Activated CD4-positive, alpha-beta T cell treated with anti-CD3 and anti-CD28 coated beads, Interleukin-2, amount 50 U/mL, for 16 hours (primary cell): ENCODE data around the gene SCD5.

Source experiments
- DNase-seq: peaks from one replicate; pipeline ENCODE4 v3.0.0-alpha.2; 2020

Gene SCD5

GRCh38 chr4:82792912-82793649, 5.5 kb downstream of the SCD5 start:
- no peak for DNase-seq

GRCh38 chr4:82791179-82791578, 7.4 kb downstream of the SCD5 start:
- DNase-seq = no peak

DNA sequence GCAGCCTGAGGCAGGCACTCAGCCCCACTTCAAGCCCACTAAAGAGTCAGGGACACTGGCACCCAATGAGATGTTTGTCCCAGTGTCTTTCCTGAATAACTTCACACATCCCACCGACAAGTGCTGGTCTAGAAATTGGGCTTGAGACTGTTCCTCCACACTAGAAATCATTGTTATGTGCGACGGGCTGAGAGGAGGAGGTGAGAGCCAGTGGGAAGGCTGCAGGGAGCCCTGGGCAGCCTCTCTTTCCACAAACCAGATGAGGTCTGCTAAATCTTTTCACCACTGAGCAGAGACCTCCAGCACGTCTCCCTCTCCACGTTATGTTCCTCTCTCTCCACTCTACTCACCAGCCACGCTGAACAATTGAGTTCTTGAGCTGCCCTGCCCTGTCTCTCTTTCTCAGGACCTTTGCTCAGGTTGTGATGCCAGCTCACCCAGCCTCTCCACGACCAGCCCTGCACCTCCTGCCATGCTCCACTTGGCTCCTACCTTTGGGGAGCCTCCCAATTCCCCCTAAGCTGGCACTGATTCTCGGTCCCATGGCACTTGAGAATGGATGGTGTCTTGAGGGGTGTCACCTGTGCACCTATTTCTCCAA, 8.4 kb downstream of the SCD5 start:
- no peak for DNase-seq

- DNase-seq = no peak
These were observed 9.4 kb downstream of the SCD5 start for GRCh38 chr4:82789025-82789776.

DNA sequence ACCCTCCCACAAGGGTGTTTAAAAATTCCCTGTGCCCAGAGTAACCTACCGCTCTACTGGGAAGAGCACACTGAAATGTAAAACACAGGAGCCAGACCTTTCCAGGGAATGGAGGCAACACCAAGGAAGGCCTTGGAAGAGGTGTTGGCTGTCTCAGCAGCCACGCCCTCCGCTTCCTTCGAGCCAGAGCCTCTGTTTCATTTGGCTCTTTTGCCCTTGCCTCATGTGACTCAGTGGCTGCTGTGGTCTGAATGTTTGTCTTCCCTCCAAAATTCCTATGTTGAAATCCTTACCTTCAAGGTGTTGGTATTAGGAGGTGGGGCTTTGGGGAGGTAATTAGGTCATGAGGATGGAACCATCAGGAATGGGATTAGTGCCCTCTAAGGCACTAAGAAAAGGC, 11.3 kb downstream of the SCD5 start:
- no peak for DNase-seq

DNA sequence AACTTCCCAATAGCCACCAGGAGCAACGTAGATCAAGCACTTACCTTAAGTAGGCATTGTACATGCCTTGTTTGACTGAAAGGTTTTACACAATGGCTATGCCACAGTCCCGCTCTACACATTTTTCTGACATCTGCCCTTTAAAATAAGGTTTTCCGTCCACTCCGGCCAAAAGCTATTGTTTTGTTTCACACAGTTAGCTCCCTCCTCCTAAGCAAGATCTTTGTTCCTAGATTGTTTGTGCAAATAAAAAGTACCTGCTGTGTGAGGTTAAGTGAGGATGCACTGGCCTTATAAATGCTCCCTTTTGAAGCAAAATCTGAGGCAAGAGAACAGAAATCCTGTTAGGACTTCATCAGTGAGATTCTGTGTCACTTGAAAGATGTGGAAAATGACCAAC, 11.8 kb downstream of the SCD5 start:
- no peak for DNase-seq

- no peak for DNase-seq
These were observed 12.8 kb downstream of the SCD5 start for GRCh38 chr4:82785611-82786400.

DNA sequence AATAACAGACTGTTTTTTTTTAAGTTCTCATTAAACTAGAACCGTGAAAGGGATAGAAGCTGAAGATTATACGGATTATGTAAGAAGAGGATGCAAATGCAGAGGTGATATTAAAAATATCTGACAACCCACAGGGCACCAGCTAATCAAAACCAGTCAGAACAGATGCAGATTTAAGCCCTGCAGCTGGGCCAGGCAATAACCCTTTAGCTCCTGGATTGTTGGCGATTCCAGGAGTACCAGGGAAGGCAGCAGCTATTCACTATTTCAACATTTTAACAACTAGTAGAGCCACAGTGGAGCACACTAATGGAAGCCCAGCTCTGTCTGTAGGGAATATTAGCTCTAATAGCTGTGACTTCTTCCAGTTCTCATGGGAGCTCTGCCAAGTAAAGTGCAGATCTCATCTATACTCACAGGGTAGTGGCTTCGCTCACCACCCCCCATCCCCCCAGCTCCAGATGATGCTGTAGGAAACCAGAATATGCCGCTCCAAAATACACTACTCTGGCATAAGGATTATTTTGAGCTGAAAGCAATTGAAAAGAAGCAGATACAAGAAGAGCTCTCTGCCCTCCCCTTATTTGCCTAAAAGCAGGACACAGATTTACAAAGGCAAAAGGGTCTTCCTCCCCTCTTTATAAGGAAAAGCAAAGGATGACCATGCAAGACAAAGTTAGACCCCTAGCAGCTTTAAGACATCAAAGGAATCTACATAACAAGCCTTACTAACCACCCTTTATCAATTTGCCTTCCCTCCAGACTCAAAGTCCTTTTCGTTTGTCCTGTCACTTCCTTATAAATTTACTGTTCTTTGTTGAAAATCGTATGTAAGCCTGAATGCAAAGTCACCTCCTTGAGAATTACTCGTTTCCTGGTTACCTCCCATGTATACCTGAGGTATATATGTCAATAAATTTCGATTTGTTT, 13.7 kb downstream of the SCD5 start:
- DNase-seq = no peak

DNA sequence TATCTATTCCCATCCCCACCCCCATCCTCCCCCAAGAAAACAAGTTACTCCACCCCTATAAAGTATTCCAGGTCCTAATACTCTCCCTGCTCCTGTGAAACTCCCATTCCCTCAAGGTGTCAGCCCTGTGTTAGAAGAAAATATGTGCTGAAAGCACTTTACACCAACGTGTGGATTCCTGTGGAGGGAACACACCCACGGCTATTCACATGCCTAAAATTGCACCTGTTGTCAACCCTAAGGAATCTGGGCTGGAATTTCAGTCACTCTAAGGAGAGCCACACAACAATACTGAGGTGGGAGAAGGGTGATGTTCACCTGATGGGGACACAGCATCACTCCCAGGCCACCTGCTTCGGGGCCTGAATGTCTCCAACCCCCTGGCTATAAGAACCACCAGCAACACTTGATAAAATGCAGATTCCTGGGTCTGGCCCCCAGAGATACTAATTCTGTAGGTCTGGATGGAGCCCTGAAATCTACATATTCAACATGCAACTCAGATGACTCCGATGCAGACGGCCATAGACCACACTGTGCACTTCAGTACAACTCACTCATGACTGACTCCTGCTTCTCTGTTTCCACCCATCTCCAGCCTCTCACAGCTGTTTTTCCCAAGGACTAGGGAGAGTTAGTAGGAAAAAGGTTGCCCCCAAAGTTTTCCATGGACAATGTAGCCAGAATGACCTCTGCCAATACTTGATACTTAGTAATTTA, 15.8 kb downstream of the SCD5 start:
- no peak for DNase-seq

GRCh38 chr4:82780752-82781231, 17.8 kb downstream of the SCD5 start:
- DNase-seq = no peak

DNA sequence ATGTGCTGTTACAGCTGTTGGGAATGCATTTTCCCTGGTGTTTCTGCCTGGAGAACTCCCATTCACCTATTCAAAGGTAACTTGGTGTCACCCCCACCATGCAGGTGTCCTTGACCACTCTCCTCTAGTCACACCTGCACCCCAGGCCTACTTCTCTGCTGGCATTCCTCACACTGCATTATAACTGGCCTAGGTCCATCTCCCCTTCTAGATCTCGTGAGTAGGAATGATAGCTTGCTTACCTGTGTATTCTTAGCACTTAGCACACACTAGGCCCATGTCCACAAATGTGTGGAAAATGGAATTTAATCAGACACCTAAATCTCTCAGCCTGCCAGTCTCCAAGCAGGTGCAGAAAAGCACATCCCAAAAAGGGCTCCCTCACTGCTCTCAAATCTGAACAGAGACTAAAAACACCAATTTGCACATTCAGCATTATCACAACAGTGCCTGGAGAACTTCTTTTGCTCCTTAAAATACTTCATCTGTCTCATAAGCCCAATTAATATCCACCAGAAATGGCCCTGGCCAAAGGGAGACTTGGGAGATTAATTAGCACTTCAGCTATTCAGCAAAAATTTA, 18.3 kb downstream of the SCD5 start:
- DNase-seq = no peak

DNA sequence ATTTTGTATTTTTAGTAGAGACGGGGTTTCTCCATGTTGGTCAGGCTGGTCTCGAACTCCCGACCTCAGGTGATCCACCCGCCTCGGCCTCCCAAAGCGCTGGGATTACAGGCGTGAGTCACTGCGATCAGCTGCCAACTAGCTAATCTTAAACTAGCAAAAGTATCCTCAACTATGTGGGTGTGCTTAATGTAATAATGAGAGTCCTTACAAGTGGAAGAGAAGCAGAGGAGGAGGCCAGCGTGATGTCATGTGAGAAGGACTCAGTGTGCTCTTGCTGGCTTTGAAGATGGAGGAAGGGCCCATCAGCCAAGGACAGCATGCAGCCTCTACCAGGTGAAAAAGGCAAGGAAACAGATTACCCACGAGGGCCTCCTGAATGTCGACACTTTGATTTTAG, 19.6 kb downstream of the SCD5 start:
- DNase-seq = no peak

DNA sequence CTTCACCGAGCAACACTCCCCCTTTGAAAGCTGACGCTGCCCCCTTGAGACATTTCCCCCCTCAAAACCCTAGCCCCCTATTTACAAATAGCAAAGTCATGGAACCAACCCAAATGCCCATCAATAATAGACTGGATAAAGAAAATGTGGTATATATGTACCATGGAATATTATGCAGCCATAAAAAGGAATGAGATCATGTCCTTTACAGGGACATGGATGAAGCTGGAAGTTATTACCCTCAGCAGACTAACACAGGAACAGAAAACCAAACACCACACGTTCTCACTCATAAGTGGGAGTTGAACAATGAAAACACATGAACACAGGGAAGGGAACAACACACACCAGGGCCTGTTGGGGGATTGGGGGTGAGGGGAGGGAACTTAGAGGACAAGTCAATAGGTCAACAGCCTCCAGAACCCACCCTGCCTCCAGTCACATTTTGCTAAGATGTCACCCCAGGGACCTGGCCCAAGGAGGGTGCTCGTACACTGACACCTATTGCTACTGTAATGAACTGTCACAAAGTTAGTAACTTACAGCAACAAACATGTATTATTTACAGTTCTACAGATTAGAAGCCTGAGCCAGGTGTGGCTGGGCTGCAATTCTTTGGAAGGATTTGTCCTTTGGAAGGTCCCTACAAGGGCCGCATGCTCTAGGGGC, 20.6 kb downstream of the SCD5 start:
- no peak for DNase-seq

DNA sequence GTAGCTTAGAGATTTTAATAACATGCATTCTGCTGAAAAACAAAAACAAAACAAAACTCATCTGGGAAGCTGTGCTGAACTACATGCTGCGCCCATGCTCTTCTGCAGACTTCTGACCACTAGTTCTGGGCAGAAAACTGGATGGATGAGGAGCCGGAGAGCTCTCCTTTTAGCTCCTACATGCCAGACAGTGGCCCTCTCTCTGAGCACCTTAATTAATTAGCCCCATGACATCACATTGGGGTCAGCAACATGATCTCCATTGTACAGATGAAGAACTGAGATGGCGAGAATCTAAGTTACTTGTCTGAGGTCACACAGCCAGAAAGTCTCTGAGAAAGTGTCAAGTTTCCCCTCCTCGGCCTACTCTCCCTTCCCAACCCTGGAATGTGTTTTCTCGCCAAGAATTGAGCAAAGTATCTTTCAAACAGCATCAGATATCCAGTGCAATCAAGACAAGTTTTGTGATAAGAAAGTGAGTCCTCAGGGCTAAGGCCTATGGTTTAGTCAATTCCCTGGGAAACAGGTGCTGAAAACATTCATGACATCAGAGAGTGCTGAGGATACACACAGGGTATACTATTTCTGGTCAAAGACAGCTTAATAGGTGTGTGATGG, 21.6 kb downstream of the SCD5 start:
- DNase-seq = no peak

GRCh38 chr4:82775243-82775642, 23.4 kb downstream of the SCD5 start:
- DNase-seq = no peak

DNA sequence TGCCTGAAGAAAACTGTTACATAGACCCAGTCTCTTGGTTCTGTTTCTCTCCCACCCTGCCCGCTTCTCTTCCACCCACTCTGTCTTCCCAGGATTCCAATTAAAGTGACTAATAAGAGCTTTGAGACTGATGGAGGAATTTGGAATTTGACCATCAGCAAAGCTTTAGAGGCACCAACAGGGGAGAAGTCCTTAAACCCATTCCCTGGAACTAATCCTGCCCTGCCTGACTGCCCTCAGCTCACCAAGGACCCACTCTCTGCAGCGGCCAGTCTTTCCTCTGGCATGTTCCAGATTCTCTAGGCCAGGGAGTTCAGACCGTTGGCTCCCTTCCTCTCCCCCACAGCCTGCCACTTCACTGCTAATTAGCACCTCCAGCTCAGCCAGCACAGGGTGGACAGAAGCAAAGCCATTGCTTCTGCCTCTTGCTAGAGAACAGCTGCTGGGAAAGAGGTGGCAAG, 23.9 kb downstream of the SCD5 start:
- DNase-seq = no peak

DNA sequence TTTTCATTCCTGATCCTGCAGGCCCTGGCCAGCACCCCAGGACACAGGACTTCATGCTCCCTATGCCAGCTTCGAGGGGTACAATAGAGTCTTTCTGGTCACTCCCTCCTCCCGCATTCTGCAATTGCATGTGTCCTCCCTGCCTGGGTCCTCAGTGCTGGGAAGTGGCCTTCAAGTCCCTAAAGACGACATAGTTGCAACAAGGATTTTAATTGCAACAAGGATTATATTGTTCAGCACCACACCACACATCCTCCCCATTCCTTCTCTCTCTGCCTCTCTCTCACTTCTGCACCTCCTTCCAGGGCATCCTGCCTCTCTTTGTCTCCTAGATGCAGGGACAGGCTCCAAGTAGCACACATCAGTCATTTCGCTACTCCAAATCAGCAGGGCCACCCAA, 25.5 kb downstream of the SCD5 start:
- no peak for DNase-seq

- no peak for DNase-seq
These were observed 28.0 kb downstream of the SCD5 start for GRCh38 chr4:82770607-82771006.

DNA sequence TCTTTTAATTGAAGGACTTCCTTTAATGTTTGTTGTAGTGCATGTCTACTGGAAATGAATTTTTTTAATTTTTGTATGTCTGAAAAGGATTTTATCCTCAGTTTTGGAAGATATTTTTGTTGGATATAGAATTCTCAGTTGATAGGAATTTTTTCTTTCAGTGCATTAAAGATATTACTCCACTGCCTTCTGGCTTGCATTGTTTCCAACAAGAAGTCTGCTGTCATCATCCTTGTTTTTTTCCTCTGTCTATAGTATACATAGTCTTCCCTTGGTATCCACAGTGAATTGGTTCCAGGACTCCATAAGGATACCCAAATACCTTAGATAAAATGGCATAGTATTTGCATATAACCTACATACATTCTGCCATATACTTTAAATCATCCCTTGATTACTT, 33.5 kb downstream of the SCD5 start:
- no peak for DNase-seq

GRCh38 chr4:82761229-82761628, 37.4 kb downstream of the SCD5 start:
- DNase-seq = no peak
